Choroid plexus epithelial cell (primary cell): ENCODE measurements around the gene C1orf198.
"Not testable (repeated sequence)": the region's sequence is repeated elsewhere in the genome, so short reads cannot be mapped to it uniquely, and the experiment has no call there.

Experiments used
- DNase-seq: peaks from one replicate; pipeline ENCODE4 v3.0.0-alpha.2; 2010; ENCODE audit warnings: low read depth
- H3K4me3 ChIP-seq: 2 replicates; pipeline ENCODE4 v1.5.1; 2011; ENCODE audit warnings: low read depth, mild to moderate bottlenecking, control low read depth, low read length, moderate library complexity
- TF ChIP-seq, protein P1 (sequence below): conservative IDR thresholded peaks from 2 replicates; pipeline ENCODE4 v1.5.1; 2011; ENCODE audit warnings: low read depth, mild to moderate bottlenecking, control low read depth, inconsistent platforms, low read length, moderate library complexity

The C1orf198 gene

DNA sequence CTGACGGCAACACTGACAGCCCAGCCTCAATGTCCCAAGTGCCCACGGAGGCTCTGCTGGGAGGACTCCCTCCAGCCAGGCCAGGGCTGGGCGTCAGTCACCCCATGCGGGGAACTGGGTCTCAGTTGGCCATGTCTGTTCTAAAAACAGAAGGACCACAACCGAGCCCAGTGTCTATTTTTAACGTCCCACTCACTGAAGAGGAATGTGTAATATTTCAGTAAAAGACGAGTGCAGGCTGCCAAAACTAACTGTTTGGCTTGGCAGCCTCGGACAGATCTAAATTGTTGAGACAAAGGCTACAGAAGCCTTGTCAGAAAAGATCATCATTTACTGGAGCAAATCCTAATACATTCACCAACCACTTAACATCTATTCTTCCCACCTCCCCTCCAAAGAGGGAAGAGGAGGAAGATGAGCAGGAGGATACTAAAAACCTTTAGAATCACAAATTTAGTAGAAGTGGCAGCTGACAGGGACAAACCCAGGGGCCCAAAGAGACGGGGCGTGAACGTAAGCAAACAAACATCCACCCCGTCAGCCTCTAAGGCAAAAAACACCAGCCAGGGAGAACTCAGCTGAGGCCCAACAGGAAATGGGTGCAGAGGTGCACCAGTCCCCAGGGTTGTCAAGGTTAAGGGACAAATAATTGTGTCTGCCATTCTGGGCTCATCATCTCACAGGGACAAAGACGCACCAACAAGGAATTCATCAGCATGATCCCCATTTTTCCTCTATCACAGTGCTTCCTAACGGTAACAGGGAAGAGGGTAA lies 18.7 kb downstream of the C1orf198 start:
- TF ChIP-seq, protein P1, sequence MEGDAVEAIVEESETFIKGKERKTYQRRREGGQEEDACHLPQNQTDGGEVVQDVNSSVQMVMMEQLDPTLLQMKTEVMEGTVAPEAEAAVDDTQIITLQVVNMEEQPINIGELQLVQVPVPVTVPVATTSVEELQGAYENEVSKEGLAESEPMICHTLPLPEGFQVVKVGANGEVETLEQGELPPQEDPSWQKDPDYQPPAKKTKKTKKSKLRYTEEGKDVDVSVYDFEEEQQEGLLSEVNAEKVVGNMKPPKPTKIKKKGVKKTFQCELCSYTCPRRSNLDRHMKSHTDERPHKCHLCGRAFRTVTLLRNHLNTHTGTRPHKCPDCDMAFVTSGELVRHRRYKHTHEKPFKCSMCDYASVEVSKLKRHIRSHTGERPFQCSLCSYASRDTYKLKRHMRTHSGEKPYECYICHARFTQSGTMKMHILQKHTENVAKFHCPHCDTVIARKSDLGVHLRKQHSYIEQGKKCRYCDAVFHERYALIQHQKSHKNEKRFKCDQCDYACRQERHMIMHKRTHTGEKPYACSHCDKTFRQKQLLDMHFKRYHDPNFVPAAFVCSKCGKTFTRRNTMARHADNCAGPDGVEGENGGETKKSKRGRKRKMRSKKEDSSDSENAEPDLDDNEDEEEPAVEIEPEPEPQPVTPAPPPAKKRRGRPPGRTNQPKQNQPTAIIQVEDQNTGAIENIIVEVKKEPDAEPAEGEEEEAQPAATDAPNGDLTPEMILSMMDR = no peak
- peak; percentile 95 for DNase-seq
- peak overlapping the region; percentile 24 for H3K4me3 ChIP-seq

DNA sequence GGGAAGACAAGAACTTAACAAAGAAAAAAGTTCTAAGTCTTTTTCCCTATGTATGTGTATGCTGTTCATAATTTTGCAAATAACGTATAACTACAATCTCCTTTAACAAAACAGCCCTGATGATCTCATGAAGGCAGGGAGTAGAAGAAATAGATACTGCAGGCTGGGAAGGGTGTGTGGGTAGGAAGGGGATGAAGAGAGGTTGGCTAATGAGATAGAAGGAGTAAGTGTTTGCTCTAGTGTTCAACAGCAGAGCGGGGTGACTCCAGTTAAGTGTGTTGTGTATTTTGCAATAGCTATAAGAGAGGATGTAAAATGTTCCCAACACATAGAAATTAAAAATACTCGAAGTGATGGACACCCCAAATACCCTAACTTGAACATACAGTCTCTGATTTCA lies 20.1 kb downstream of the C1orf198 start:
- no peak for DNase-seq
- TF ChIP-seq, protein P1 = no peak
- H3K4me3 ChIP-seq = no peak overlapping the region

GRCh38 chr1:230845184-230845583 lies 23.1 kb downstream of the C1orf198 start:
- H3K4me3 ChIP-seq = not testable (repeated sequence)
- peak; percentile 39 for DNase-seq

GRCh38 chr1:230844561-230844960 lies 23.8 kb downstream of the C1orf198 start:
- H3K4me3 ChIP-seq = no peak overlapping the region
- DNase-seq = no peak
- TF ChIP-seq, protein P1 = no peak

GRCh38 chr1:230843503-230844309 lies 24.6 kb downstream of the C1orf198 start:
- TF ChIP-seq, protein P1 = no peak
- H3K4me3 ChIP-seq = no peak overlapping the region
- no peak for DNase-seq

DNA sequence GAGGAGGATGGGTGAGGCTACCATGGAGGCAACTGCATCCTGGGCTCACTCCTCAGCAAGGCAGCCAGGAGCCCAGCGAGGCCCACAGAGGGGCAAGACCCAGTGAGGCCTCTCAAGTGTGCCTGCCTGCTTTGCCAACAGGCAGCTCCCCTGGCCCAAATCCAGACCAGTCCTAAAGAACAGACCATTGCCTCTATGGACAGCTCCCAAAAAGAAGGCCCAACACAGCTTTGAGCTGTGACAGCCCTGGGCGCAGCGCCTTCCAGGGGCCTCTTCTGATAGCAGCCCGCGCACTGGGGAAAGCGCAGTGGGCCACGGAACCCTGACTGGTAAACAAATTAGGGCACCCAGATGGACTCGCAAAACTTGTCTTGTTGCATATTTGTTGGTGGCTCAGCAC lies 25.5 kb downstream of the C1orf198 start:
- no peak for DNase-seq
- no peak overlapping the region for H3K4me3 ChIP-seq
- TF ChIP-seq, protein P1 = no peak

GRCh38 chr1:230839173-230839572 lies 29.1 kb downstream of the C1orf198 start:
- H3K4me3 ChIP-seq = no peak overlapping the region
- DNase-seq = no peak
- TF ChIP-seq, protein P1 = no peak
